Panc1 (cell line): Measurements from ENCODE around the gene ANGPTL7. TPM values are rescaled to one million over a fixed set of nuclear protein-coding genes. Genes with fewer than 3 reads are reported as not detected.

ENCODE experiments used
- ATAC-seq: fragments of 200-7000 bp; cut with Tn5 transposase; 2 replicates; pipeline ENCODE4 v1.9.1; 2020; ENCODE audit warnings: mild to moderate bottlenecking, moderate library complexity
- BruUV-seq: library from RNA; stranded (reverse); fragments of 400-500 nt; replicated peaks from 2 replicates; lab custom pipeline; 2021; lab: Mats Ljungman, UMichigan
- CTCF ChIA-PET: fragments of 300-600 bp; sonication (Branson Sonifier 250); formaldehyde crosslinking; loops from one replicate; lab custom pipeline; 2022; ENCODE audit warnings: antibody characterized with exemption; lab: Charles Lee
- POLR2A ChIA-PET: fragments of 300-600 bp; sonication (Branson Sonifier 250); formaldehyde crosslinking; loops from one replicate; lab custom pipeline; 2022; ENCODE audit warnings: antibody characterized with exemption; lab: Charles Lee
- DNase-seq: peaks from one replicate; pipeline ENCODE4 v3.0.0-alpha.2; 2010; ENCODE audit warnings: low read depth, low spot score
- H3K27ac ChIP-seq: 2 replicates; pipeline ENCODE4 v1.5.1; 2011; ENCODE audit warnings: mild to moderate bottlenecking, low read length, inconsistent platforms
- H3K27me3 ChIP-seq: fragments of 200-500 bp; sonication (Bioruptor generic); 2 replicates; pipeline ENCODE4 v1.6.0; 2014; ENCODE audit warnings: low read length, inconsistent platforms; ENCODE audit not compliant: control insufficient read depth, insufficient read depth
- H3K36me3 ChIP-seq: fragments of 200-500 bp; sonication (Bioruptor generic); 2 replicates; pipeline ENCODE4 v1.5.1; 2014; ENCODE audit warnings: inconsistent platforms, mild to moderate bottlenecking, low read length, moderate library complexity; ENCODE audit not compliant: control insufficient read depth, insufficient read depth
- H3K4me1 ChIP-seq: 2 replicates; pipeline ENCODE4 v1.5.1; 2011; ENCODE audit warnings: inconsistent platforms, mild to moderate bottlenecking, low read length, moderate library complexity; ENCODE audit not compliant: control insufficient read depth, insufficient read depth
- H3K4me3 ChIP-seq, 2 experiments: 2 replicates each; pipeline ENCODE4 v1.5.1; 2011 to 2012; ENCODE audit warnings: low read depth in 2 of 2, low read length in 2 of 2, mild to moderate bottlenecking in 2 of 2, inconsistent platforms in 1 of 2, moderate library complexity in 1 of 2
- H3K9me3 ChIP-seq: fragments of 200-500 bp; sonication (Bioruptor generic); 2 replicates; pipeline ENCODE4 v1.5.1; 2014; ENCODE audit warnings: low read depth, mild to moderate bottlenecking, inconsistent platforms, low read length, moderate library complexity; ENCODE audit not compliant: control insufficient read depth, insufficient read depth
- CTCF ChIP-seq: fragments of 450-650 bp; IDR thresholded peaks from 2 replicates; pipeline ENCODE4 v1.5.1; 2017; ENCODE audit warnings: mild to moderate bottlenecking
- POLR2AphosphoS5 ChIP-seq: IDR thresholded peaks from 2 replicates; pipeline ENCODE4 v1.6.1; 2012; ENCODE audit warnings: mild to moderate bottlenecking, low read depth, low read length, moderate library complexity
- REST ChIP-seq, 2 experiments: IDR thresholded peaks; 2 replicates each; pipeline ENCODE4 v1.6.1; 2011 to 2012; ENCODE audit warnings: low read depth in 2 of 2, control low read depth in 1 of 2, low read length in 1 of 2, mild to moderate bottlenecking in 1 of 2, moderate library complexity in 1 of 2; ENCODE audit not compliant: insufficient read depth in 1 of 2
- SIN3A ChIP-seq: IDR thresholded peaks from 2 replicates; pipeline ENCODE4 v1.6.1; 2012; ENCODE audit warnings: low read depth, mild to moderate bottlenecking, low read length, moderate library complexity, borderline replicate concordance; ENCODE audit not compliant: insufficient read depth
- TCF7L2 ChIP-seq: IDR thresholded peaks from 2 replicates; pipeline ENCODE4 v1.6.1; 2011; ENCODE audit warnings: mild to moderate bottlenecking, low read depth, low read length, inconsistent platforms
- in situ Hi-C: cut with HindIII; loops from 2 replicates; pipeline ENCODE4 v1.10.0; 2016; ENCODE audit warnings: low sequenced_read_pairs, low pct_unique_long_range_greater_than_20kb
- intact Hi-C: fragments of 100-400 bp; cut with micrococcal nuclease; formaldehyde crosslinking; loops from one replicate; pipeline ENCODE4 v1.10.0; 2022; ENCODE audit not compliant: unreplicated experiment
- total RNA-seq: library from RNA; stranded (reverse); gene quantifications from one replicate; pipeline ENCODE4 v1.2.1, GENCODE V29; 2021; ENCODE audit not compliant: unreplicated experiment

ANGPTL7 gene
- total RNA-seq, 1 experiment from 2014 or later = not detected

- no peak for DNase-seq
- BruUV-seq = no TSS peak
- CTCF ChIA-PET = no interaction called here
- Histone ChIP-seq H3K27ac (peak overlapping the region; percentile 45; the same call in 1 of the 2 replicates), H3K4me3 (no peak overlapping the region), H3K9me3 (no peaks in the 10 kb centered on the region), H3K27me3 (no peaks in the 10 kb centered on the region), H3K36me3 (peaks cover 14% of the 10 kb centered on the region), H3K4me1 (0 out of 2 replicates have a peak, but pooled peaks cover 3% of the 10 kb centered on the region)
- POLR2A ChIA-PET = no interaction called here
- intact Hi-C loops = no loop called here
- no peak for ATAC-seq
- TF ChIP-seq CTCF = no peak
- no peak for TF ChIP-seq REST (IDR thresholded peaks at IDR 0.05; ENCODE audit: insufficient read depth in 1 of 2, low read depth in 2 of 2, low read length in 1 of 2)
- TF ChIP-seq TCF7L2 = no peak
- no peak for TF ChIP-seq SIN3A
- no peak for TF ChIP-seq POLR2AphosphoS5
- in situ Hi-C loops = no loop called here
These were observed 45.8 kb upstream of the ANGPTL7 start for GRCh38 chr1:11143401-11143800.

- POLR2A ChIA-PET = no interaction called here
- no peaks in the 10 kb centered on the region for H3K9me3 ChIP-seq
- no peak overlapping the region for H3K4me3 ChIP-seq
- no TSS peak for BruUV-seq
- H3K27ac ChIP-seq = no peak overlapping the region
- no peak for ATAC-seq
- TF ChIP-seq TCF7L2 (no peak), POLR2AphosphoS5 (no peak), CTCF (no peak), REST (IDR thresholded peaks at IDR 0.05; ENCODE audit: insufficient read depth in 1 of 2, low read depth in 2 of 2, low read length in 1 of 2) (no peak), SIN3A (no peak)
- H3K27me3 ChIP-seq = no peaks in the 10 kb centered on the region
- H3K4me1 ChIP-seq = no peaks in the 10 kb centered on the region
- in situ Hi-C loops (no loop called here), intact Hi-C loops (no loop called here)
- DNase-seq = no peak
- peaks cover 12% of the 10 kb centered on the region for H3K36me3 ChIP-seq
- CTCF ChIA-PET = interaction anchor here (0.6 kb wide), 1 partner anchor 76 kb away, joined by 4 read pairs; no protein-coding TSS in a partner anchor
These were observed 45.2 kb upstream of the ANGPTL7 start for GRCh38 chr1:11143907-11144306.
